ENCODE results near the gene MAN1A1. TPM values are rescaled to one million over a fixed set of nuclear protein-coding genes. Genes with fewer than 3 reads are reported as not detected.

MAN1A1 gene
- total and polyA plus RNA-seq, 2 experiments from 2014 or later: 2.0 to 8.7 TPM

- TF ChIP-seq JUNB (IDR thresholded peaks at IDR 0.05; ENCODE audit: unreplicated experiment): no peak
- TF ChIP-seq ZNF331 (CRISPR knock-in tag; IDR thresholded peaks at IDR 0.05; ENCODE audit: low read depth): no peak
- TF ChIP-seq CREB1 (CRISPR knock-in tag; IDR thresholded peaks at IDR 0.05; ENCODE audit: low read depth): no peak
- no peak for TF ChIP-seq EZH2 (IDR thresholded peaks at IDR 0.05; ENCODE audit: low read depth, unreplicated experiment)
- TF ChIP-seq ETS1 (IDR thresholded peaks at IDR 0.05): no peak
- TF ChIP-seq REST (IDR thresholded peaks at IDR 0.05; ENCODE audit: unreplicated experiment): no peak
- TF ChIP-seq NANOG (IDR thresholded peaks at IDR 0.05; ENCODE audit: borderline replicate concordance): no peak
- TF ChIP-seq POLR2AphosphoS5 (IDR thresholded peaks at IDR 0.05; ENCODE audit: low read depth): no peak
- TF ChIP-seq CTCF (conservative IDR thresholded peaks at IDR 0.05; ENCODE audit: low read depth in 2 of 2): no peak
- TF ChIP-seq ZNF114 (CRISPR knock-in tag; IDR thresholded peaks at IDR 0.05): no peak
These were observed 129.1 kb downstream of the MAN1A1 start (continued) for GRCh38 chr6:119220452-119220851.

GRCh38 chr6:119218548-119218947 is 131.0 kb downstream of the MAN1A1 start:
- H3F3A ChIP-seq (replicated peaks; ENCODE audit: low read depth): no peaks in the 10 kb centered on the region
- peaks cover 2% of the 10 kb centered on the region for H3K27me3 Mint-ChIP-seq (ENCODE audit: insufficient read depth, low read depth, poor library complexity)
- H3K36me3 Mint-ChIP-seq (ENCODE audit: low read depth): no peaks in the 10 kb centered on the region
- no peak overlapping the region for H3K4me3 Mint-ChIP-seq
- ATAC-seq (no peak), DNase-seq (ENCODE audit: low spot score) (no peak)
- no peaks in the 10 kb centered on the region for H3K27me3 ChIP-seq (ENCODE audit: insufficient read depth)
- no peak overlapping the region for H3K4me2 ChIP-seq
- no peak overlapping the region for H3K27ac ChIP-seq (ENCODE audit: low read depth)
- no peaks in the 10 kb centered on the region for H3K79me2 ChIP-seq (replicated peaks; ENCODE audit: insufficient read depth)
- no peak overlapping the region for H3K4me3 ChIP-seq
- H2AFZ ChIP-seq: no peak overlapping the region
- no peaks in the 10 kb centered on the region for H3K9me3 Mint-ChIP-seq
- H3K4me1 Mint-ChIP-seq: no peaks in the 10 kb centered on the region
- no peaks in the 10 kb centered on the region for H3K9me2 ChIP-seq (ENCODE audit: insufficient read depth)
- no peaks in the 10 kb centered on the region for H3K36me3 ChIP-seq (ENCODE audit: insufficient read depth)
- no peak overlapping the region for H3K27ac Mint-ChIP-seq
- no peaks in the 10 kb centered on the region for H4K20me1 ChIP-seq (replicated peaks; ENCODE audit: insufficient read depth)
- H3K4me1 ChIP-seq (ENCODE audit: insufficient read depth): no peaks in the 10 kb centered on the region
- TF ChIP-seq ZNF331 (CRISPR knock-in tag; IDR thresholded peaks at IDR 0.05; ENCODE audit: low read depth) (no peak), JUNB (IDR thresholded peaks at IDR 0.05; ENCODE audit: unreplicated experiment) (no peak), REST (IDR thresholded peaks at IDR 0.05; ENCODE audit: unreplicated experiment) (no peak), ETS1 (IDR thresholded peaks at IDR 0.05) (no peak), EZH2 (IDR thresholded peaks at IDR 0.05; ENCODE audit: low read depth, unreplicated experiment) (no peak), POLR2AphosphoS5 (IDR thresholded peaks at IDR 0.05; ENCODE audit: low read depth) (no peak), NANOG (IDR thresholded peaks at IDR 0.05; ENCODE audit: borderline replicate concordance) (no peak), CTCF (conservative IDR thresholded peaks at IDR 0.05; ENCODE audit: low read depth in 2 of 2) (no peak), EZH2phosphoT487 (IDR thresholded peaks at IDR 0.05; ENCODE audit: unreplicated experiment) (no peak), ZNF114 (CRISPR knock-in tag; IDR thresholded peaks at IDR 0.05) (no peak), CREB1 (CRISPR knock-in tag; IDR thresholded peaks at IDR 0.05; ENCODE audit: low read depth) (no peak), STAT1 (IDR thresholded peaks at IDR 0.05; ENCODE audit: unreplicated experiment) (no peak)
